ENCODE data around the gene PARD3. TPM values are rescaled to one million over a fixed set of nuclear protein-coding genes. Genes with fewer than 3 reads are reported as not detected.
A peak's percentile ranks its signal among the peaks of the same experiment; 100 is the strongest.

Gene PARD3
- total and polyA plus RNA-seq, 2 donors (not counting 3 experiments of a cell fraction or from before 2014, with no cell fraction given), result 7.3 to 24.1 TPM

- peaks cover 32% of the 10 kb centered on the region for H3K4me1 ChIP-seq (ENCODE audit: control insufficient read depth, extremely low read depth, insufficient read depth, low read length)
- peak overlapping the region; percentile 72 for H3K27ac ChIP-seq (ENCODE audit: insufficient read depth, low read depth, low read length)
- DNase-seq (ENCODE audit: low read depth, low spot score) (no peak), FAIRE-seq (no peak)
- peak overlapping the region; percentile 69 for H3K4me2 ChIP-seq (ENCODE audit: insufficient read depth, low read length)
- no peaks in the 10 kb centered on the region for H3K9me1 ChIP-seq (replicated peaks; ENCODE audit: control insufficient read depth, extremely low read depth, insufficient read depth, low read length)
- H2AFZ ChIP-seq (ENCODE audit: low read depth, low read length), result no peak overlapping the region
- no peaks in the 10 kb centered on the region for H3K9me3 ChIP-seq (replicated peaks; ENCODE audit: control insufficient read depth, insufficient read depth, low read length)
- H3K9ac ChIP-seq (replicated peaks; ENCODE audit: extremely low read depth, insufficient read depth, low read length), result peak overlapping the region; percentile 43
- H3K36me3 ChIP-seq (ENCODE audit: control insufficient read depth in 2 of 2, extremely low read depth in 1 of 2, insufficient read depth in 2 of 2, low read length in 2 of 2), result no peaks in the 10 kb centered on the region
- intact Hi-C loops (cut with micrococcal nuclease) (loop anchor here (1.0 to 5.0 kb wide), 3 partner anchors 52 to 1248 kb away; partner anchors contain the start of gene NRP1), dilution Hi-C loops (cut with MboI; ENCODE audit: extremely low pct_ligation_motif_present, low sequenced_read_pairs) (no loop called here)
- TF ChIP-seq MYC (IDR thresholded peaks at IDR 0.05; ENCODE audit: low read depth, low read length) (no peak), POLR2AphosphoS5 (IDR thresholded peaks at IDR 0.05; ENCODE audit: insufficient read depth, low read depth, low read length) (no peak), EZH2 (IDR thresholded peaks at IDR 0.05; ENCODE audit: borderline replicate concordance, low read depth, low read length, severe bottlenecking) (no peak), GATA2 (IDR thresholded peaks at IDR 0.05; ENCODE audit: insufficient read depth, insufficient read length, low read depth, low read length) (no peak), POLR2A (IDR thresholded peaks at IDR 0.05; ENCODE audit: low read depth, low read length) (no peak), JUN (IDR thresholded peaks at IDR 0.05; ENCODE audit: borderline replicate concordance, insufficient read depth, insufficient read length, low read depth) (no peak), FOS (IDR thresholded peaks at IDR 0.05; ENCODE audit: borderline replicate concordance, insufficient read depth, low read length) (no peak), CTCF (IDR thresholded peaks at IDR 0.05; ENCODE audit: extremely low read depth in 1 of 2, insufficient read depth in 1 of 2, low read depth in 1 of 2, low read length in 2 of 2) (no peak), MAX (IDR thresholded peaks at IDR 0.05; ENCODE audit: insufficient read depth, insufficient read length) (no peak)
- no peaks in the 10 kb centered on the region for H3K27me3 ChIP-seq (ENCODE audit: control insufficient read depth in 2 of 2, insufficient read depth in 2 of 2, low read length in 2 of 2)
- POLR2A ChIA-PET, result no interaction called here
- H4K20me1 ChIP-seq (replicated peaks; ENCODE audit: control insufficient read depth, extremely low read depth, insufficient read depth, low read length), result no peaks in the 10 kb centered on the region
- BruUV-seq (replicated peaks), result no TSS peak
- CTCF ChIA-PET, result interaction anchor here (1.3 to 1.7 kb wide), 4 partner anchors 52 to 58 kb away, joined by 4 to 9 read pairs (median 7); no protein-coding TSS in a partner anchor
- no peak overlapping the region for H3K4me3 ChIP-seq (replicated peaks in 1 of 3; ENCODE audit: insufficient read depth in 1 of 3, low read depth in 1 of 3, low read length in 3 of 3)
- no peaks in the 10 kb centered on the region for H3K79me2 ChIP-seq (ENCODE audit: control insufficient read depth, insufficient read depth, low read length)
These were observed 234.9 kb downstream of the PARD3 start for GRCh38 chr10:34580214-34580613.
